GM13976 (cell line): ENCODE results near the gene SYT3.

Experiments used
- DNase-seq: peaks from one replicate; pipeline ENCODE4 v3.0.0; 2012; ENCODE audit warnings: low spot score
- CTCF ChIP-seq: IDR thresholded peaks from 2 replicates; pipeline ENCODE4 v1.5.1; 2012; ENCODE audit warnings: borderline replicate concordance, mild to moderate bottlenecking; ENCODE audit not compliant: insufficient read depth; ENCODE audit errors: extremely low read depth, missing control alignments, control extremely low read depth
- in situ Hi-C: fragments of 300-500 bp; cut with MboI; formaldehyde crosslinking; loops from one replicate; pipeline ENCODE4 v1.12.0; 2022; ENCODE audit warnings: low sequenced_read_pairs, mixed read lengths, inconsistent platforms; ENCODE audit not compliant: unreplicated experiment

Gene SYT3

GRCh38 chr19:50657222-50657669 lies 17.6 kb upstream of the SYT3 start:
- in situ Hi-C loops: no loop called here
- TF ChIP-seq CTCF: no peak
- no peak for DNase-seq

- DNase-seq: no peak
- no peak for TF ChIP-seq CTCF
Measured at GRCh38 chr19:50654882-50655281, 15.2 kb upstream of the SYT3 start.

GRCh38 chr19:50652722-50653121 lies 13.0 kb upstream of the SYT3 start:
- in situ Hi-C loops: no loop called here
- no peak for TF ChIP-seq CTCF
- DNase-seq: no peak

More at GRCh38 chr19:50654882-50655281, 15.2 kb upstream of the SYT3 start:
- in situ Hi-C loops: no loop called here

- no peak for DNase-seq
- in situ Hi-C loops: no loop called here
- no peak for TF ChIP-seq CTCF
Measured at GRCh38 chr19:50651174-50651573, 11.5 kb upstream of the SYT3 start.

- no peak for TF ChIP-seq CTCF
- DNase-seq: no peak
- in situ Hi-C loops: no loop called here
Measured at GRCh38 chr19:50649433-50650391, 10.0 kb upstream of the SYT3 start, which contains the start of gene C19orf81. C19orf81 (plus strand) TSS chr19:50649445; CDS start chr19:50649445, 0 bp downstream.

- in situ Hi-C loops: no loop called here
- no peak for TF ChIP-seq CTCF
- DNase-seq: no peak
Measured at GRCh38 chr19:50648659-50649058, 9.0 kb upstream of the SYT3 start.
